ENCODE data around the gene DSCAM.

DNA sequence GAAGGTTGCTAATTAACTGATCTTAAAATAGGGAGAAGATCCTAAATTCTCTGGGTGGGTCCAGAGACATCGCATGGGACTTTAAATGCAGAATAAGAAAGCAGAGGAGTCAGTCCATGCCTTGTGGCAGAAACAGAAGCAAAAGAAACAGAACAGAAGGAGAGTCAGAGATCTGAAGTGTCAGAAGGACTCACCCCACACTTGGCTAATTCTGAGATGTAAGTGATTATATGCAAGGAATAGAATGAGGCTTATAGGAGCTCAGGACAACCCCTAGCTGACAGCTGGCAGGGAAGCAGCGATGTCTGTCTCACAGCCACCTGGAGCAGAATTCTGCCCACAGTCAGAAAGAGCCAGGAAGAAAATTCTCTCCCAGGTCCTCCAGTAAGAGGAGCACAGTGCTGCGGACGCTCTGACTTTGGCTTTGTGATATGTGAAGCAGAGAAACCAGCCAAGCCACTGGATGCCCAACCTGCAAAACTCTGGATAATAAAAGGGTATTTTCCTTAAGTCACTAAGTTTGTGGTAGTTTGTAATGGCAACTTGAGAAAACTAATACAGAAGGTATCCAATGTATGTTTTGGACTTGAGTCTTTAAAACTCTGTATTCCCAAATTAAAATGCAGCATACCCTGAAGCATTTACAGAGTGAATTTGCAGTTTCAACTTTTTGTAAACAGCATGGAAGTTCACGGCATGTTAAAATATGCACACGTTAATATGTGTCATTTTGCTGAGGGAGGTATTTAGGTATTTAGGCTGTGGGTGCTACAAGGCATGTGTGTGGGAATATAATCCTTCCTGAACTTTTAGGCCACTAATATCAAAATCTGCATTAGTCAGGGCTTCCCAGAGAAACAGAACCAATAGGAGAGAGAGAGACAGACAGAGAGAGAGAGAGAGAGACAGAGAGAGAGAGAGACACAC lies 591.2 kb downstream of the DSCAM start:
- TF ChIP-seq CTCF (IDR thresholded peaks at IDR 0.05) = no peak
- no peak for TF ChIP-seq POLR2A (IDR thresholded peaks at IDR 0.05)
- TF ChIP-seq EP300 (IDR thresholded peaks at IDR 0.05) = no peak
- no peak for TF ChIP-seq POLR2AphosphoS5 (IDR thresholded peaks at IDR 0.05)

Data from gastroesophageal sphincter (tissue), 3 donors.